Prostate gland (tissue), 2 donors: ENCODE data around the gene TCEANC. TPM values are rescaled to one million over a fixed set of nuclear protein-coding genes. Genes with fewer than 3 reads are reported as not detected.
"Not testable (repeated sequence)": the region's sequence is repeated elsewhere in the genome, so short reads cannot be mapped to it uniquely, and the experiment has no call there.

Experiments
- DNase-seq: peaks from one replicate; pipeline ENCODE4 v3.0.0-alpha.2; 2019; ENCODE audit warnings: low spot score
- H3K27ac ChIP-seq, 2 donors: fragments of 200-600 bp; sonication (generic); 2 replicates each; pipeline ENCODE4 v1.5.1; 2017 to 2019
- H3K27me3 ChIP-seq: fragments of 200-600 bp; sonication (generic); replicated peaks from 2 replicates; pipeline ENCODE4 v1.5.1; 2019; ENCODE audit not compliant: insufficient read depth
- H3K36me3 ChIP-seq, 2 donors: fragments of 200-600 bp; sonication (generic); 1 replicate in 1 of 2; 2 replicates in 1 of 2; pipeline versions ENCODE4 v1.5.1 to v1.8.1; 2017 to 2019
- H3K4me1 ChIP-seq: fragments of 200-600 bp; sonication (generic); replicated peaks from 2 replicates; pipeline ENCODE4 v1.5.1; 2019
- H3K4me3 ChIP-seq, 2 donors: fragments of 200-600 bp; sonication (generic); 2 replicates each; pipeline ENCODE4 v1.5.1; 2017 to 2019
- H3K9me3 ChIP-seq: fragments of 200-600 bp; sonication (generic); 2 replicates; pipeline ENCODE4 v1.5.1; 2017
- CTCF ChIP-seq, 4 experiments: fragments of 200-600 bp in 2 of 4; fragments of 450-650 bp in 2 of 4; sonication (generic) in 2 of 4; IDR thresholded peaks; 1 replicate in 3 of 4; 2 replicates in 1 of 4; pipeline ENCODE4 v1.5.1; 2016 to 2019; ENCODE audit warnings: antibody characterized with exemption in 4 of 4, mild to moderate bottlenecking in 2 of 4, moderate library complexity in 2 of 4
- POLR2A ChIP-seq: fragments of 450-650 bp; IDR thresholded peaks from one replicate; pipeline ENCODE4 v1.6.1; 2016; ENCODE audit warnings: antibody characterized with exemption, mild to moderate bottlenecking
- POLR2AphosphoS5 ChIP-seq: sonication (generic); formaldehyde crosslinking; IDR thresholded peaks from one replicate; pipeline ENCODE4 v1.6.1; 2017; ENCODE audit warnings: antibody characterized with exemption
- WGBS: methylation state at CpG from one replicate; pipeline ENCODE4 v1.1.5; 2018; 5-methylcytosine and 5-hydroxymethylcytosine counted together
- intact Hi-C: fragments of 100-400 bp; cut with DNase I; formaldehyde crosslinking; loops from one replicate; pipeline ENCODE4 v1.14.2; 2022
- total RNA-seq, 2 donors: library from RNA; depleted of rRNA; stranded (reverse); fragments of >200 nt; gene quantifications; one replicate each; pipeline ENCODE4 v1.1.0, GENCODE V29; 2016

Gene TCEANC
- total RNA-seq, 2 donors from 2014 or later, result 3.1 to 4.9 TPM

GRCh38 chrX:13638021-13638420 lies 14.9 kb upstream of the TCEANC start:
- Histone ChIP-seq H3K4me1 (no peaks in the 10 kb centered on the region), H3K9me3 (no peaks in the 10 kb centered on the region), H3K27me3 (no peaks in the 10 kb centered on the region), H3K27ac (no peak overlapping the region), H3K36me3 (no peaks in the 10 kb centered on the region), H3K4me3 (no peak overlapping the region)
- WGBS, result 71% methylated on average over 1 of the region's 1 CpG
- TF ChIP-seq CTCF (IDR thresholded peaks at IDR 0.05), result no peak
- TF ChIP-seq POLR2A, result no peak
- TF ChIP-seq POLR2AphosphoS5, result no peak
- no peak for DNase-seq
- intact Hi-C loops, result no loop called here

GRCh38 chrX:13638826-13639225 lies 14.1 kb upstream of the TCEANC start:
- Histone ChIP-seq H3K27me3 (no peaks in the 10 kb centered on the region), H3K4me1 (no peaks in the 10 kb centered on the region), H3K36me3 (no peaks in the 10 kb centered on the region), H3K9me3 (no peaks in the 10 kb centered on the region), H3K27ac (no peak overlapping the region), H3K4me3 (no peak overlapping the region)
- 40% methylated on average over 3 of the region's 3 CpGs for WGBS
- no peak for DNase-seq
- TF ChIP-seq POLR2AphosphoS5 (no peak), CTCF (IDR thresholded peaks at IDR 0.05) (no peak), POLR2A (no peak)
- intact Hi-C loops, result no loop called here

- H3K4me3 ChIP-seq, H3K9me3 ChIP-seq, DNase-seq, H3K27ac ChIP-seq, H3K4me1 ChIP-seq, H3K36me3 ChIP-seq, H3K27me3 ChIP-seq: not testable (repeated sequence)
- intact Hi-C loops, result loop anchor here (10.0 kb wide), 1 partner anchor 687 kb away; no protein-coding TSS in a partner anchor
- WGBS, result no CpG with 5 or more reads among the region's 4 CpGs
These were observed 11.3 kb upstream of the TCEANC start for GRCh38 chrX:13641684-13642083.

- 61% methylated on average over 9 of the region's 9 CpGs for WGBS
- H3K4me1 ChIP-seq, result no peaks in the 10 kb centered on the region
- no peak overlapping the region for H3K4me3 ChIP-seq
- DNase-seq, result no peak
- TF ChIP-seq POLR2A (no peak), POLR2AphosphoS5 (no peak), CTCF (IDR thresholded peaks at IDR 0.05) (no peak)
- no peaks in the 10 kb centered on the region for H3K36me3 ChIP-seq
- intact Hi-C loops, result loop anchor here (5.0 to 10.0 kb wide), 2 partner anchors 138 to 691 kb away; no protein-coding TSS in a partner anchor
- no peak overlapping the region for H3K27ac ChIP-seq
- H3K9me3 ChIP-seq, result no peaks in the 10 kb centered on the region
- no peaks in the 10 kb centered on the region for H3K27me3 ChIP-seq
These were observed 7.3 kb upstream of the TCEANC start for GRCh38 chrX:13645464-13646153.

GRCh38 chrX:13646154-13646549 lies 6.8 kb upstream of the TCEANC start:
- peak; percentile 23 for DNase-seq

More at GRCh38 chrX:13646154-13646549, 6.8 kb upstream of the TCEANC start:
- intact Hi-C loops, result loop anchor here (5.0 to 10.0 kb wide), 2 partner anchors 139 to 691 kb away; no protein-coding TSS in a partner anchor
- Histone ChIP-seq H3K36me3 (no peaks in the 10 kb centered on the region), H3K27ac (no peak overlapping the region), H3K27me3 (no peaks in the 10 kb centered on the region), H3K9me3 (no peaks in the 10 kb centered on the region), H3K4me3 (no peak overlapping the region), H3K4me1 (no peaks in the 10 kb centered on the region)
- TF ChIP-seq CTCF (IDR thresholded peaks at IDR 0.05) (peak; percentile 14 to 57 (median 48)), POLR2A (no peak)
- WGBS, result 37% methylated on average over 3 of the region's 3 CpGs
